ENCODE data around the gene GALNT10. TPM values are rescaled to one million over a fixed set of nuclear protein-coding genes. Genes with fewer than 3 reads are reported as not detected.

The GALNT10 gene
- total and polyA plus RNA-seq, 9 of the 15 experiments (the other 6 are each of a cell fraction or from before 2014, with no cell fraction given), result 4.6 to 37.1 (median 13.3) TPM

GRCh38 chr5:154189819-154190594 lies 526 bp upstream of the GALNT10 start (continued):
- peak; percentile 98 for TF ChIP-seq PRDM10 (IDR thresholded peaks at IDR 0.05; ENCODE audit: partially characterized antibody)
- TF ChIP-seq TFAP4 (CRISPR knock-in tag; IDR thresholded peaks at IDR 0.05; ENCODE audit: borderline replicate concordance), result peak; percentile 61; the same call in 1 of the 2 replicates
- TF ChIP-seq GTF2B (IDR thresholded peaks at IDR 0.05; ENCODE audit: extremely low read depth, insufficient read length), result no peak
- no peak; a peak in 1 of 4 replicates for TF ChIP-seq SRF (CRISPR knock-in tag; IDR thresholded peaks at IDR 0.05)
- TF ChIP-seq ELF1 (tag; IDR thresholded peaks at IDR 0.05), result no peak
- no peak for TF ChIP-seq MLLT1 (IDR thresholded peaks at IDR 0.05)
- peak; percentile 22 for TF ChIP-seq RB1 (IDR thresholded peaks at IDR 0.05; ENCODE audit: low read depth)
- no peak for TF ChIP-seq NR0B1 (IDR thresholded peaks at IDR 0.05; ENCODE audit: partially characterized antibody)
- TF ChIP-seq XRCC4 (IDR thresholded peaks at IDR 0.05; ENCODE audit: extremely low read depth, insufficient read depth, insufficient read length), result no peak
- TF ChIP-seq SMARCA5 (IDR thresholded peaks at IDR 0.05), result peak; percentile 86
- TF ChIP-seq TAF7 (tag; IDR thresholded peaks at IDR 0.05), result peak; percentile 46; the same call in 1 of the 2 replicates
- TF ChIP-seq KDM1A (IDR thresholded peaks at IDR 0.05), result no peak
- TF ChIP-seq ZC3H4 (CRISPR knock-in tag; IDR thresholded peaks at IDR 0.05; ENCODE audit: borderline replicate concordance), result no peak
- TF ChIP-seq TOE1 (IDR thresholded peaks at IDR 0.05; ENCODE audit: borderline replicate concordance), result peak; percentile 77
- TF ChIP-seq TOE1 (CRISPR knock-in tag; IDR thresholded peaks at IDR 0.05; ENCODE audit: borderline replicate concordance, low read depth), result no peak
- 0 out of 2 replicates have a peak, but pooled peaks have one; percentile 33 for TF ChIP-seq SREBF1 (IDR thresholded peaks at IDR 0.05; ENCODE audit: borderline replicate concordance, low read depth, low read length)
- TF ChIP-seq ZNF277 (CRISPR knock-in tag; IDR thresholded peaks at IDR 0.05; ENCODE audit: borderline replicate concordance), result no peak

Measured in K562 (cell line).